GM12878 (cell line): ENCODE data around the gene KLHDC10. TPM values are rescaled to one million over a fixed set of nuclear protein-coding genes. Genes with fewer than 3 reads are reported as not detected.

ENCODE experiments used
- ATAC-seq: fragments of 200-7000 bp; cut with Tn5 transposase; 3 replicates; pipeline ENCODE4 v1.9.1; 2020; ENCODE audit warnings: mild to moderate bottlenecking, moderate library complexity
- BruUV-seq: library from RNA; stranded (reverse); fragments of 400-500 nt; replicated peaks from 2 replicates; lab custom pipeline; 2021; lab: Mats Ljungman, UMichigan
- CTCF ChIA-PET: fragments of 300-600 bp; sonication (Branson Sonifier 250); formaldehyde crosslinking; extraction: SDS; loops from one replicate; lab custom pipeline; 2021; ENCODE audit warnings: inconsistent platforms; lab: Yijun Ruan, JAX
- POLR2A ChIA-PET: fragments of 350-600 bp; formaldehyde crosslinking; extraction: SDS; loops from one replicate; lab custom pipeline; 2021; ENCODE audit warnings: inconsistent platforms; lab: Charles Lee
- RAD21 ChIA-PET: fragments of 300-600 bp; sonication (Branson Sonifier 250); formaldehyde crosslinking; loops from one replicate; lab custom pipeline; 2023; ENCODE audit warnings: antibody characterized with exemption; ENCODE audit not compliant: unreplicated experiment; lab: Charles Lee
- SMC1A ChIA-PET: fragments of 300-600 bp; sonication (Branson Sonifier 250); formaldehyde crosslinking; loops from one replicate; lab custom pipeline; 2023; ENCODE audit not compliant: unreplicated experiment, uncharacterized antibody; lab: Charles Lee
- DNase-seq: peaks from one replicate; pipeline ENCODE4 v3.0.0-alpha.2; 2011; ENCODE audit warnings: low read depth, low spot score
- FAIRE-seq: peaks from 3 replicates; lab custom pipeline; 2011; peaks lifted over from hg19 to GRCh38; lab: Jason Lieb, UNC
- H2AFZ ChIP-seq: 2 replicates; pipeline ENCODE4 v1.6.0; 2011; ENCODE audit warnings: low read depth, low read length, control low read depth; ENCODE audit not compliant: control insufficient read depth
- H3K27ac ChIP-seq: 2 replicates; pipeline ENCODE4 v1.5.1; 2011; ENCODE audit warnings: control low read depth; ENCODE audit not compliant: control insufficient read depth, insufficient read depth
- H3K27me3 ChIP-seq, 2 experiments: replicated peaks in 1 of 2; 2 replicates each; pipeline versions ENCODE4 v1.6.0 to v1.6.1; 2011; ENCODE audit warnings: low read length in 1 of 2; ENCODE audit not compliant: control insufficient read depth in 2 of 2, insufficient read depth in 2 of 2
- H3K36me3 ChIP-seq, 2 experiments: 2 replicates each; pipeline ENCODE4 v1.5.1; 2011; ENCODE audit warnings: low read length in 1 of 2; ENCODE audit not compliant: control insufficient read depth in 2 of 2, insufficient read depth in 2 of 2
- H3K4me1 ChIP-seq: 2 replicates; pipeline ENCODE4 v1.6.1; 2011; ENCODE audit warnings: mild to moderate bottlenecking, low read length, moderate library complexity, mixed read lengths; ENCODE audit not compliant: control insufficient read depth, insufficient read depth
- H3K4me2 ChIP-seq: 2 replicates; pipeline ENCODE4 v1.6.0; 2011; ENCODE audit warnings: control low read depth; ENCODE audit not compliant: control insufficient read depth, insufficient read depth
- H3K4me3 ChIP-seq: fragments of 200-600 bp; sonication (generic); 2 replicates; pipeline ENCODE4 v1.5.1; 2016
- H3K79me2 ChIP-seq: 2 replicates; pipeline ENCODE4 v1.6.0; 2011; ENCODE audit warnings: low read length; ENCODE audit not compliant: control insufficient read depth, insufficient read depth
- H3K9ac ChIP-seq: 2 replicates; pipeline ENCODE4 v1.8.0; 2011; ENCODE audit warnings: low read length, control low read depth, mixed read lengths; ENCODE audit not compliant: control insufficient read depth, insufficient read depth
- H3K9me3 ChIP-seq: replicated peaks from 3 replicates; pipeline ENCODE4 v1.5.1; 2011; ENCODE audit warnings: mild to moderate bottlenecking, low read length; ENCODE audit not compliant: control insufficient read depth, insufficient read depth
- H4K20me1 ChIP-seq: 2 replicates; pipeline ENCODE4 v1.6.0; 2011; ENCODE audit not compliant: control insufficient read depth, insufficient read depth
- SKIL ChIP-seq: fragments of 450-650 bp; IDR thresholded peaks from 2 replicates; pipeline ENCODE4 v1.6.1; 2017; ENCODE audit warnings: mild to moderate bottlenecking, low read depth, inconsistent platforms; ENCODE audit not compliant: poor library complexity, severe bottlenecking
- ZNF687 ChIP-seq: fragments of 450-650 bp; IDR thresholded peaks from 2 replicates; pipeline ENCODE4 v1.6.1; 2017; ENCODE audit warnings: mild to moderate bottlenecking, moderate library complexity
- in situ Hi-C: fragments of 300-500 bp; cut with MboI; formaldehyde crosslinking; loops from 9 replicates; pipeline ENCODE4 v1.14.3; 2018; ENCODE audit warnings: mixed read lengths
- intact Hi-C: fragments of 100-400 bp; cut with micrococcal nuclease; formaldehyde crosslinking; loops from one replicate; pipeline ENCODE4 v1.14.2; 2022; ENCODE audit not compliant: unreplicated experiment
- polyA plus RNA-seq, 11 experiments: library from polyadenylated mRNA; depleted of rRNA in 4 of 11; unstranded in 6 of 11; stranded (reverse) in 5 of 11; fragments of >200 nt; fragmentation: Nextera tagmentation in 4 of 11; fragmentation: Illumina TruSeq in 1 of 11; extraction: Ambion mirVana in 4 of 11; extraction: Trizol in 1 of 11; gene quantifications; 1 replicate in 1 of 11; 2 replicates in 10 of 11; pipeline versions ENCODE4 v1.2.1 to v1.2.3, GENCODE V29; 2011 to 2016; ENCODE audit warnings: inconsistent platforms in 2 of 11, missing spikeins in 2 of 11, low read depth in 1 of 11
- total RNA-seq, 4 experiments: library from RNA; depleted of rRNA in 3 of 4; stranded (reverse); fragments of >200 nt in 3 of 4; fragmentation: Illumina TruSeq in 1 of 4; extraction: Trizol in 1 of 4; gene quantifications; 2 replicates each; pipeline versions ENCODE4 v1.2.1 to v1.2.3, GENCODE V29; 2013 to 2021

The KLHDC10 gene
- total and polyA plus RNA-seq, 10 of the 15 experiments (the other 5 are each of a cell fraction or from before 2014, with no cell fraction given) = 2.9 to 20.6 (median 9.4) TPM

- intact Hi-C loops = no loop called here
- H3K4me3 ChIP-seq = no peak overlapping the region
- FAIRE-seq = no peak
- TF ChIP-seq ZNF687 (no peak), SKIL (no peak)
- TF ChIP-seq, all 136 proteins: peak for 0
- H3K27me3 ChIP-seq = no peaks in the 10 kb centered on the region
- ATAC-seq (no peak), DNase-seq (no peak)
- H3K27ac ChIP-seq = no peak overlapping the region
- POLR2A ChIA-PET = no interaction called here
- no peaks in the 10 kb centered on the region for H4K20me1 ChIP-seq
- RAD21 ChIA-PET = no interaction called here
- SMC1A ChIA-PET = no interaction called here
- H3K9ac ChIP-seq = no peak overlapping the region
- H3K4me2 ChIP-seq = no peak overlapping the region
- in situ Hi-C loops = no loop called here
- no peaks in the 10 kb centered on the region; a peak in 1 of 4 replicates for H3K36me3 ChIP-seq
- H2AFZ ChIP-seq = no peak overlapping the region
- no TSS peak for BruUV-seq
- CTCF ChIA-PET = interaction anchor here (1.3 kb wide), 1 partner anchor 15 kb away, joined by 6 read pairs; no protein-coding TSS in a partner anchor
- no peaks in the 10 kb centered on the region; the same call in none of the 2 replicates for H3K79me2 ChIP-seq
- H3K4me1 ChIP-seq = peaks cover 15% of the 10 kb centered on the region
- H3K9me3 ChIP-seq = 0 out of 3 replicates have a peak, but pooled peaks cover 2% of the 10 kb centered on the region
Observed at GRCh38 chr7:130099331-130099730, 29.0 kb downstream of the KLHDC10 start.
